GM19043 (cell line): Measurements from ENCODE around the gene IMMP2L.
A peak's percentile ranks its signal among the peaks of the same experiment; 100 is the strongest.
"Not testable (repeated sequence)": the region's sequence is repeated elsewhere in the genome, so short reads cannot be mapped to it uniquely, and the experiment has no call there.

Experiments
- ATAC-seq: cut with Tn5 transposase; IDR thresholded peaks from one replicate; pipeline ENCODE4 v1.9.1; 2021; ENCODE audit warnings: low read depth; ENCODE audit not compliant: unreplicated experiment

The IMMP2L gene

GRCh38 chr7:111290419-111290818 lies 271.9 kb downstream of the IMMP2L start:
- ATAC-seq: no peak

GRCh38 chr7:111288441-111288840 lies 273.9 kb downstream of the IMMP2L start:
- not testable (repeated sequence) for ATAC-seq

- ATAC-seq: no peak
Observed at GRCh38 chr7:111282626-111283025, 279.7 kb downstream of the IMMP2L start.

- ATAC-seq: no peak
Observed at GRCh38 chr7:111274857-111275256, 287.4 kb downstream of the IMMP2L start.

- ATAC-seq: no peak
Observed at GRCh38 chr7:111272092-111272491, 290.2 kb downstream of the IMMP2L start.

- not testable (repeated sequence) for ATAC-seq
Observed at GRCh38 chr7:111270794-111271193, 291.5 kb downstream of the IMMP2L start.

- no peak for ATAC-seq
Observed at GRCh38 chr7:111268941-111269340, 293.4 kb downstream of the IMMP2L start.

- no peak for ATAC-seq
Observed at GRCh38 chr7:111266613-111267012, 295.7 kb downstream of the IMMP2L start.

GRCh38 chr7:111265394-111265793 lies 296.9 kb downstream of the IMMP2L start:
- no peak for ATAC-seq

GRCh38 chr7:111264981-111265380 lies 297.3 kb downstream of the IMMP2L start:
- no peak for ATAC-seq

- no peak for ATAC-seq
Observed at GRCh38 chr7:111264111-111264868, 298.0 kb downstream of the IMMP2L start.

- ATAC-seq: no peak
Observed at GRCh38 chr7:111262293-111263116, 299.8 kb downstream of the IMMP2L start.

GRCh38 chr7:111261496-111261895 lies 300.8 kb downstream of the IMMP2L start:
- no peak for ATAC-seq

GRCh38 chr7:111259991-111260390 lies 302.3 kb downstream of the IMMP2L start:
- ATAC-seq: no peak

GRCh38 chr7:111256391-111256790 lies 305.9 kb downstream of the IMMP2L start:
- ATAC-seq: no peak

GRCh38 chr7:111255576-111255975 lies 306.7 kb downstream of the IMMP2L start:
- ATAC-seq: no peak

- not testable (repeated sequence) for ATAC-seq
Observed at GRCh38 chr7:111251365-111251764, 310.9 kb downstream of the IMMP2L start.

GRCh38 chr7:111249807-111250206 lies 312.5 kb downstream of the IMMP2L start:
- not testable (repeated sequence) for ATAC-seq

GRCh38 chr7:111242141-111242755 lies 320.0 kb downstream of the IMMP2L start:
- no peak for ATAC-seq

- peak; percentile 82 for ATAC-seq
Observed at GRCh38 chr7:111240371-111240770, 321.9 kb downstream of the IMMP2L start.

GRCh38 chr7:111239437-111239836 lies 322.9 kb downstream of the IMMP2L start:
- ATAC-seq: no peak
